ENCODE results near the gene DEFB121. TPM values are rescaled to one million over a fixed set of nuclear protein-coding genes. Genes with fewer than 3 reads are reported as not detected.

The DEFB121 gene
- total and polyA plus RNA-seq, 9 of the 15 experiments (the other 6 are each of a cell fraction or from before 2014, with no cell fraction given), result not detected

DNA sequence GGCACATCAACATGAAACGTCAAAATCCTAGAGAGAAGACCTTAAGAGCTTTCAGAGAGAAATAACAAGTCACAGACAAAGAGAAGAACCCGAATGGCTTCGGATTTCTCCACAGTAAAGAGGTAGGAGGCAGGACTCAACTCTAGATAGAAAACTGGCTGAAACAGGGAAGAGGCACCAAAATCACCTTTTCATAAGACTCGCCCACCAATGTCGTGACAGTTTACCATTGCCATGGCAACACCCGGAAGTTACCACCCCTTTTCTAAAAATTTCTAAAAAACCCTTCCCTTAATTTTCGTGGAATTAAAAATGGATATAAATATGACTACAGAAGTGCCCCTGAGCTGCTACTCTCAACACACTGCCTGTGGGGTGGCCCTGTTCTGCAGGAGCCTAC lies 12.3 kb upstream of the DEFB121 start (continued):
- TF ChIP-seq GABPA (tag; conservative IDR thresholded peaks at IDR 0.05; ENCODE audit: low read depth), result 0 out of 2 replicates have a peak, but pooled peaks have one; percentile 13

DNA sequence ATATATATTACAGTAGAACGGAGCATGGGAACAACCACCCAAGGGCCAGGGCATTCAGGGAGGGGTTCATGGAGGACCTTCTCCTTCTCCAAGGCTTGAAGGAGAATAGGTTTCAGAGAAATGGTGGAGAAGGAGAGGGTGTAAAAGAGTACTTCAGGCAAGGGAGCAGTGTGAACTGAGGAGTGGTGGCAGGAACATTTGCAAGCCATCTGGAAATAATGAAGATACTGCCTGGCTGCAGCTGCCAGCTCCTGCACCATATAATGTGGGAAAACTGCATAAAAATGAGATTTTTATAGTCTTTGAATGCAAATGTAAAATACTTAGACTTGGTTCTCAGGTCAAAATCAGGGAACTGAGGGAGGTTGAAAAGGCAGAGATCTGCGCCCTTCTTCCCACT lies 9.6 kb upstream of the DEFB121 start:
- POLR2A ChIA-PET, result no interaction called here
- Histone ChIP-seq H3K36me3 (ENCODE audit: control insufficient read depth, insufficient read depth, low read length) (no peaks in the 10 kb centered on the region), H4K20me1 (replicated peaks; ENCODE audit: control insufficient read depth, insufficient read depth, low read length) (no peaks in the 10 kb centered on the region), H3K4me3 (no peak overlapping the region), H3K9ac (ENCODE audit: insufficient read depth in 1 of 2, low read depth in 2 of 2, low read length in 2 of 2) (no peak overlapping the region), H3K9me3 (replicated peaks; ENCODE audit: control insufficient read depth, insufficient read depth, low read depth, low read length) (no peaks in the 10 kb centered on the region), H3K4me1 (replicated peaks in 1 of 2; ENCODE audit: control insufficient read depth in 2 of 2, insufficient read depth in 2 of 2, low read length in 2 of 2) (no peaks in the 10 kb centered on the region), H3K79me2 (ENCODE audit: control insufficient read depth, insufficient read depth, low read length) (no peaks in the 10 kb centered on the region), H3K9me1 (ENCODE audit: control insufficient read depth, insufficient read depth, low read length) (no peaks in the 10 kb centered on the region), H2AFZ (ENCODE audit: low read depth, low read length) (no peak overlapping the region), H3K4me2 (ENCODE audit: insufficient read depth, low read length) (no peak overlapping the region), H3K27ac (ENCODE audit: extremely low read depth, low read depth, low read length) (no peak overlapping the region), H3K27me3 (ENCODE audit: control insufficient read depth in 2 of 2, insufficient read depth in 2 of 2, low read length in 2 of 2) (peaks cover 0 to 2% of the 10 kb centered on the region in 2 experiments; a peak in 1 of 5 replicates)
- DNase-seq (ENCODE audit: extremely low read depth in 1 of 4, low spot score in 3 of 4), result no peak
- in situ Hi-C loops (cut with MboI) (no loop called here), intact Hi-C loops (cut with micrococcal nuclease) (no loop called here)
- no TSS peak for BruUV-seq (replicated peaks)
- no peak for TF ChIP-seq XRCC3 (IDR thresholded peaks at IDR 0.05)
- TF ChIP-seq FOXJ2 (tag; IDR thresholded peaks at IDR 0.05), result no peak
- CTCF ChIA-PET (ENCODE audit: low intra/inter-chr PET ratio), result no interaction called here
- FAIRE-seq, result no peak
- no peak for ATAC-seq
- WGBS (ENCODE audit: insufficient coverage, low coverage, missing lambda C conversion rate), result 3% methylated on average over 2 of the region's 2 CpGs

- Histone ChIP-seq H3K36me3 (ENCODE audit: control insufficient read depth, insufficient read depth, low read length) (no peaks in the 10 kb centered on the region), H2AFZ (ENCODE audit: low read depth, low read length) (no peak overlapping the region), H3K9me3 (replicated peaks; ENCODE audit: control insufficient read depth, insufficient read depth, low read depth, low read length) (no peaks in the 10 kb centered on the region), H3K27ac (ENCODE audit: extremely low read depth, low read depth, low read length) (no peak overlapping the region), H3K4me3 (no peak overlapping the region), H3K4me2 (ENCODE audit: insufficient read depth, low read length) (no peak overlapping the region), H3K4me1 (replicated peaks in 1 of 2; ENCODE audit: control insufficient read depth in 2 of 2, insufficient read depth in 2 of 2, low read length in 2 of 2) (no peaks in the 10 kb centered on the region), H3K9ac (ENCODE audit: insufficient read depth in 1 of 2, low read depth in 2 of 2, low read length in 2 of 2) (no peak overlapping the region), H3K27me3 (ENCODE audit: control insufficient read depth in 2 of 2, insufficient read depth in 2 of 2, low read length in 2 of 2) (no peaks in the 10 kb centered on the region; a peak in 1 of 5 replicates), H4K20me1 (replicated peaks; ENCODE audit: control insufficient read depth, insufficient read depth, low read length) (no peaks in the 10 kb centered on the region), H3K9me1 (ENCODE audit: control insufficient read depth, insufficient read depth, low read length) (no peaks in the 10 kb centered on the region), H3K79me2 (ENCODE audit: control insufficient read depth, insufficient read depth, low read length) (no peaks in the 10 kb centered on the region)
- DNase-seq (ENCODE audit: extremely low read depth in 1 of 4, low spot score in 3 of 4) (no peak), FAIRE-seq (no peak), ATAC-seq (no peak)
- POLR2A ChIA-PET, result interaction anchor here (0.9 kb wide), 1 partner anchor 10 kb away, joined by 3 read pairs; no protein-coding TSS in a partner anchor
- WGBS (ENCODE audit: insufficient coverage, low coverage, missing lambda C conversion rate), result 2% methylated on average over 6 of the region's 6 CpGs
- intact Hi-C loops (cut with micrococcal nuclease), result loop anchor here (5.0 kb wide), 1 partner anchor 88 kb away; no protein-coding TSS in a partner anchor
- no TSS peak for BruUV-seq (replicated peaks)
- in situ Hi-C loops (cut with MboI), result no loop called here
- CTCF ChIA-PET (ENCODE audit: low intra/inter-chr PET ratio), result no interaction called here
- TF ChIP-seq MAZ (CRISPR knock-in tag; conservative IDR thresholded peaks at IDR 0.05 in 1 of 2, IDR thresholded peaks at IDR 0.05 in 1 of 2) (no peak), ZNF785 (CRISPR knock-in tag; IDR thresholded peaks at IDR 0.05) (no peak), RHOXF2B (CRISPR knock-in tag; conservative IDR thresholded peaks at IDR 0.05) (no peak)
- TF ChIP-seq, protein P1, sequence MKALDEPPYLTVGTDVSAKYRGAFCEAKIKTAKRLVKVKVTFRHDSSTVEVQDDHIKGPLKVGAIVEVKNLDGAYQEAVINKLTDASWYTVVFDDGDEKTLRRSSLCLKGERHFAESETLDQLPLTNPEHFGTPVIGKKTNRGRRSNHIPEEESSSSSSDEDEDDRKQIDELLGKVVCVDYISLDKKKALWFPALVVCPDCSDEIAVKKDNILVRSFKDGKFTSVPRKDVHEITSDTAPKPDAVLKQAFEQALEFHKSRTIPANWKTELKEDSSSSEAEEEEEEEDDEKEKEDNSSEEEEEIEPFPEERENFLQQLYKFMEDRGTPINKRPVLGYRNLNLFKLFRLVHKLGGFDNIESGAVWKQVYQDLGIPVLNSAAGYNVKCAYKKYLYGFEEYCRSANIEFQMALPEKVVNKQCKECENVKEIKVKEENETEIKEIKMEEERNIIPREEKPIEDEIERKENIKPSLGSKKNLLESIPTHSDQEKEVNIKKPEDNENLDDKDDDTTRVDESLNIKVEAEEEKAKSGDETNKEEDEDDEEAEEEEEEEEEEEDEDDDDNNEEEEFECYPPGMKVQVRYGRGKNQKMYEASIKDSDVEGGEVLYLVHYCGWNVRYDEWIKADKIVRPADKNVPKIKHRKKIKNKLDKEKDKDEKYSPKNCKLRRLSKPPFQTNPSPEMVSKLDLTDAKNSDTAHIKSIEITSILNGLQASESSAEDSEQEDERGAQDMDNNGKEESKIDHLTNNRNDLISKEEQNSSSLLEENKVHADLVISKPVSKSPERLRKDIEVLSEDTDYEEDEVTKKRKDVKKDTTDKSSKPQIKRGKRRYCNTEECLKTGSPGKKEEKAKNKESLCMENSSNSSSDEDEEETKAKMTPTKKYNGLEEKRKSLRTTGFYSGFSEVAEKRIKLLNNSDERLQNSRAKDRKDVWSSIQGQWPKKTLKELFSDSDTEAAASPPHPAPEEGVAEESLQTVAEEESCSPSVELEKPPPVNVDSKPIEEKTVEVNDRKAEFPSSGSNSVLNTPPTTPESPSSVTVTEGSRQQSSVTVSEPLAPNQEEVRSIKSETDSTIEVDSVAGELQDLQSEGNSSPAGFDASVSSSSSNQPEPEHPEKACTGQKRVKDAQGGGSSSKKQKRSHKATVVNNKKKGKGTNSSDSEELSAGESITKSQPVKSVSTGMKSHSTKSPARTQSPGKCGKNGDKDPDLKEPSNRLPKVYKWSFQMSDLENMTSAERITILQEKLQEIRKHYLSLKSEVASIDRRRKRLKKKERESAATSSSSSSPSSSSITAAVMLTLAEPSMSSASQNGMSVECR (CRISPR knock-in tag; IDR thresholded peaks at IDR 0.05), result no peak
These were observed 8.4 kb upstream of the DEFB121 start for GRCh38 chr20:31414381-31414780.
